Jurkat, Clone E6-1 (cell line): ENCODE results near the gene BAD.

Experiments
- DNase-seq: peaks from one replicate; pipeline ENCODE4 v3.0.0-alpha.2; 2011; ENCODE audit warnings: low read depth, low spot score
- H3K4me3 ChIP-seq: 2 replicates; pipeline ENCODE4 v1.5.1; 2011; ENCODE audit warnings: mild to moderate bottlenecking, low read length, control low read depth, moderate library complexity

Gene BAD

DNA sequence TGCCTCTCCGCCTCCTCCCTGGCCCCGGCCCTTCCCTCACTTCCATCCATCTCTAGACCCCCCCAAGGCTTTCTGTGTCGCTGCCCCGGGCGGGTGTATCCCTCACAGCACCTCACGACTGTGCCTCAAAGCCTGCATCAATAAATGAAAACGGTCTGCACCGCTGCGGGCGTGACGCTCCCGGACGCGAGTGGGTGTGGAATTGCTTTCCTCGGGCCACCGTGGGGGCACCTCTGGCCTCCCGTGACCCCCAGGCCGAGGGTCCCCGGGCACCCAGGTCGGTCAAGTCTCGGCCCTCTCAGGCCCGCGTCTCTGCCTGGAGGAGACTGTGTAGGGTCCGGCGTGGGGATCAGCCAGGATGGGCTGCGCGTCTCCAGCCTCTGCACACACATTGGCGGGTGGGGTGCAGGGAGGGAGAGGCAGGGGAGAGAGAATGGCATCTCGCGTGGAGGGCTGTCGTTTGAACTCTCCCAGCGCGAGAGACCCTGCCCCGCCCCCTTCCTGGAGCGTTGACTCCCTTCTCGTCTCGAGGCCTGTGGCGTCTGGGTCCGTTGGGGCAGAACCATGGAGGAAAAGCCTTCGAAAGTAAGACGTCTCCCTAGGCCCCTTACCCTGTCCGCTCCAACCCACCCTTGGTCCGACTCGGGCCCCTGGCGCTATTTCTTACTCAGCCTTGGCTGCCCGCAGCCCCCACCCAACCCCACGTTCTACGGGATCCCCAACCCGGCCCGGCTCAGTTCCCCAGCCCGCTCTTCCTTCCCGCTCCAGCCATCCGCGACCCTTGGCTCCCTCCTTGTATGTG lies 15.6 kb upstream of the BAD start, which contains the start of gene CATSPERZ:
TSS of gene CATSPERZ (plus strand) at position 512 of the 802 bp plus-strand sequence. CDS start at position 565, 53 bp downstream.
- H3K4me3 ChIP-seq: no peak within 1 kb of the TSS
- no peak for DNase-seq

- no peak overlapping the region for H3K4me3 ChIP-seq
- no peak for DNase-seq
Observed at GRCh38 chr11:64298966-64299846, 14.7 kb upstream of the BAD start.

- no peak for DNase-seq
Observed at GRCh38 chr11:64297699-64298358, 13.4 kb upstream of the BAD start.

GRCh38 chr11:64296830-64297698 lies 12.6 kb upstream of the BAD start:
- DNase-seq: no peak
- H3K4me3 ChIP-seq: no peak overlapping the region

More at GRCh38 chr11:64297699-64298358, 13.4 kb upstream of the BAD start:
- H3K4me3 ChIP-seq: no peak overlapping the region

GRCh38 chr11:64296236-64296635 lies 11.8 kb upstream of the BAD start:
- no peak for DNase-seq
- no peak overlapping the region for H3K4me3 ChIP-seq

DNA sequence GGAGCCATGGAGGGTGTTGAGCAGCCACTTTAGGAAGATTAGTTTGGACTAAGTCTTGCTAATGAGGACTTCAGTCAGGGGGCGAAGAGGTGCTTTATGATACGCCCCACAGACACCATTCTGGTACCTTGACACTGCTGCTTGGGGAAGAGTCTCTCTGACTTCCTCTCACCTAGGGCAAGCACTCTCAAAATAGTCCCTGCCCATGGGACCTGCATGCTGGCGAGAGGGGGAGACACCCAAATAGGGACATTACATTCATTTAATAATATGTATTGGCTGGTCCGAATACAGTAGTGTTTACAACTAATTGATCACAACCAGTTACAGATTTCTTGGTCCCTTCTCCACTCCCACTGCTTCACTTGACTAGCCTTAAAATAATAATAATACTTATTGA lies 11.3 kb upstream of the BAD start:
- no peak for DNase-seq
- H3K4me3 ChIP-seq: no peak overlapping the region

DNA sequence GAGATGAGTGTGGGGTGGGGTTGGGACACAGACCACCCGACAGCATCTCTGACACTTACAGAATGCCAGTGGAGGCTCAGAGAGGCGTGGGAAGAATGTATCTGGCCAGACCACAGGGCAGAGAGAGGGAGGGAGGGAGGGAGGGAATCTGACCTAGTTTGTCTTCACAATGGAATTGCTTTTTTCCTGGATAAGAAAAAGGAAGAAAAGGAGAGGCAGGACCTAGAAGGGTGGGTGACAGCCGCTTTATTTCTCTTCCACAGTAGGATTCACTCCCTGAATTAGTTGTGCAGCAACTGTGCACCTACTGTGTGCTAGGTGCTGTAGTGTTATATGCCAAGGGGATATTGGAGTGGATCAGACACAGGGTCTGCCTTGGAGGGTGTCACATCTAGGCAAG lies 10.3 kb upstream of the BAD start:
- DNase-seq: no peak
- H3K4me3 ChIP-seq: no peak overlapping the region

- no peak overlapping the region for H3K4me3 ChIP-seq
- DNase-seq: no peak
Observed at GRCh38 chr11:64292460-64293254, 8.2 kb upstream of the BAD start.

DNA sequence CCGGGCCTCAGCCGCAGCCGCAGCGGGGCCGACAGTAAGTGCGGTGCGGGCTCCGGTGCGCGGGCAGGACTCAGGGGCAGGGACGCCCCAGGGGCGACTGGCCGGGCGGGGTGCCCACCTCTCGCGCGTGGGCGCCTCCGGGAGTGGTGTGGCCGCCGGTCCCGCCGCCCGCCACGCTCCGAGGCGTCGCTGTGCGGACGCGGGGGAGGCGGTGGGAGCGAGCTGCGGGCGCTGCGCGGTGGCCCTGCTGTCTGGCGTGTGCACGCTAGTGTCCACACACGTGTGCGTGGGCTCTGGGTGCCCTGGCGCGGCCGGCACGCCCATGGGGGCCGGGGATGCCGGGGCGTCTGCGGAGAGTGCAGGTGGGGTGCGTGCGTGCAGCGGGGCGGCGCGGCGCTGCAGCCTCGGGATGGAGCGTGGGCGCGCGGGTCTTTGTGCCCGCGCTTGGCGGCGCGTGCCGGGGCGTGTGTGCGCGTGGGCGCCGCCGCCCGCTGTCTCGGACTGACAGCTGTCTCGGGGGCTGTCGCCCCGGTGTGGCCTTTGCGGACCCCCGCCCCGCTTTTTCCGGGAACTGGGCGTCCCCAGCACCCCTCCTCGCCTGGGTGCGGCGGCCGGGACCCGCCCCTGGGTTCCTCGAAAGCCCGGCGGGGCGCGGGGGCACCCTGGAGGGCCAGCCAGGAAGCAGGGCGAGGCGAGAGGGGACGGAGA lies 7.4 kb upstream of the BAD start:
- no peak overlapping the region for H3K4me3 ChIP-seq
- no peak for DNase-seq

- no peak within 1 kb of the TSS for H3K4me3 ChIP-seq
- DNase-seq: no peak
Observed at GRCh38 chr11:64291262-64291751, 6.8 kb upstream of the BAD start, which contains the start of gene KCNK4. TSS of gene KCNK4 (plus strand) at chr11:64291302. CDS start at chr11:64293019, 1,717 bp downstream.

- DNase-seq: no peak
- no peak overlapping the region for H3K4me3 ChIP-seq
Observed at GRCh38 chr11:64290352-64291261, 6.1 kb upstream of the BAD start.

- DNase-seq: no peak
- no peak overlapping the region for H3K4me3 ChIP-seq
Observed at GRCh38 chr11:64289002-64289564, 4.6 kb upstream of the BAD start.

DNA sequence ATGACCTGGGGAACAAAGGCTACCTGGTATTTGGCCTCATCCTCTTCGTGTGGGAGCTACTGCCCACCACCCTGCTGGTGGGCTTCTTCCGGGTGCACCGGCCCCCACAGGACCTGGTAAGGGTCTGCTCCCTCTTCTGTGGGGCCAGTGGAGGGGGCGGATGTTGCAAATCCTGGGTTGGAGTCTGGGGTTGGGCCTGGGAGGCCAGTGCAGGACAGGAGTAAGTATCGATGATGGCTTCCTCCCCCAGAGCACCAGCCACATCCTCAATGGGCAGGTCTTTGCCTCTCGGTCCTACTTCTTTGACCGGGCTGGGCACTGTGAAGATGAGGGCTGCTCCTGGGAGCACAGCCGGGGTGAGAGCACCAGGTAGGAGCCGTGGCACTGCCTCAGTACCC lies 3.9 kb upstream of the BAD start:
- DNase-seq: no peak
- no peak overlapping the region for H3K4me3 ChIP-seq

GRCh38 chr11:64287676-64288352 lies 3.3 kb upstream of the BAD start:
- DNase-seq: no peak
- H3K4me3 ChIP-seq: no peak overlapping the region

DNA sequence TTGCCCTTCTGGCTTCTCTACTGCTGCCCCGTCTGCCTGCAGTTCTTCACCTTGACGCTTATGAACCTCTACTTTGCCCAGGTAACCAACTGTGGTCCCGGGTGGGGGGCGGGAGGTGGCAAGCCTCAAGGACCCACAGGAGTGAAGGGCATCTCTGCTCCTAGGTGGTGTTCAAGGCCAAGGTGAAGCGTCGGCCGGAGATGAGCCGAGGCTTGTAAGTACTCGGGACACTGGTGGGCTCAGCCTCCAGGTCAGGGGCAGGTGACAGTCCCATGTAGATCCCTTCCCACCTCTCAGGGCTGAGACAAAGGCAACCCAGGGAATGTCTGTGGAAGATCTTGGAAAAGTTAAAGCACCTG lies 2.3 kb upstream of the BAD start:
- no peak overlapping the region for H3K4me3 ChIP-seq

More for the DNA sequence above, 2.3 kb upstream of the BAD start:
- DNase-seq: no peak
